GM20000 (cell line): ENCODE data around the gene PARD3.
"Not testable (repeated sequence)": the region's sequence is repeated elsewhere in the genome, so short reads cannot be mapped to it uniquely, and the experiment has no call there.

ENCODE experiments used
- DNase-seq: peaks from one replicate; pipeline ENCODE4 v3.0.0; 2012; ENCODE audit warnings: low spot score
- TF ChIP-seq, protein P1 (sequence below): IDR thresholded peaks from 2 replicates; pipeline ENCODE4 v1.5.1; 2012; ENCODE audit warnings: mild to moderate bottlenecking, control low read depth; ENCODE audit errors: extremely low read depth, missing control alignments

The PARD3 gene

GRCh38 chr10:34748767-34749166 lies 66.3 kb downstream of the PARD3 start:
- no peak for DNase-seq
- TF ChIP-seq, protein P1, sequence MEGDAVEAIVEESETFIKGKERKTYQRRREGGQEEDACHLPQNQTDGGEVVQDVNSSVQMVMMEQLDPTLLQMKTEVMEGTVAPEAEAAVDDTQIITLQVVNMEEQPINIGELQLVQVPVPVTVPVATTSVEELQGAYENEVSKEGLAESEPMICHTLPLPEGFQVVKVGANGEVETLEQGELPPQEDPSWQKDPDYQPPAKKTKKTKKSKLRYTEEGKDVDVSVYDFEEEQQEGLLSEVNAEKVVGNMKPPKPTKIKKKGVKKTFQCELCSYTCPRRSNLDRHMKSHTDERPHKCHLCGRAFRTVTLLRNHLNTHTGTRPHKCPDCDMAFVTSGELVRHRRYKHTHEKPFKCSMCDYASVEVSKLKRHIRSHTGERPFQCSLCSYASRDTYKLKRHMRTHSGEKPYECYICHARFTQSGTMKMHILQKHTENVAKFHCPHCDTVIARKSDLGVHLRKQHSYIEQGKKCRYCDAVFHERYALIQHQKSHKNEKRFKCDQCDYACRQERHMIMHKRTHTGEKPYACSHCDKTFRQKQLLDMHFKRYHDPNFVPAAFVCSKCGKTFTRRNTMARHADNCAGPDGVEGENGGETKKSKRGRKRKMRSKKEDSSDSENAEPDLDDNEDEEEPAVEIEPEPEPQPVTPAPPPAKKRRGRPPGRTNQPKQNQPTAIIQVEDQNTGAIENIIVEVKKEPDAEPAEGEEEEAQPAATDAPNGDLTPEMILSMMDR: no peak

GRCh38 chr10:34748357-34748756 lies 66.7 kb downstream of the PARD3 start:
- no peak for DNase-seq
- TF ChIP-seq, protein P1: no peak

- TF ChIP-seq, protein P1: no peak
- DNase-seq: no peak
Measured at GRCh38 chr10:34746094-34746493, 69.0 kb downstream of the PARD3 start.

- DNase-seq: no peak
- TF ChIP-seq, protein P1: no peak
Measured at GRCh38 chr10:34745244-34745643, 69.9 kb downstream of the PARD3 start.

DNA sequence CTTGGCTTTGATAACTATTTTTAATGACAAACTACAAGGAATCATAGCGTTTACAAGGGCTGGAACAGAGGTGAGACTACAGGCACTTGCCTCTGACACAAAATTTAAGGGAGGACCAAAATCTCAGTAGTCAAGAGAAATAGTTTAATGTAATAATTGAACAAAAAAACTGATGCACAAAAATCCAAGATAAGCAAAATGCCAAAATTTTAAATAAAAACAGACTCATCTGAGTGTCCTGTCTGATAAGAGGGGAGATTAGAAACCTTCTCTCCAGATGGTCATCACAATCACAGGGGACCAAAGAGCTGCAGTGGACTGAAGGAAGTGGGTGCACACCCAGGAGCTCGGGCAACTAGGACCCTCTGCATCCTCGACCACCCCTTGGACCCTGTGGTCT lies 70.5 kb downstream of the PARD3 start:
- TF ChIP-seq, protein P1: no peak
- DNase-seq: no peak

GRCh38 chr10:34743814-34744213 lies 71.3 kb downstream of the PARD3 start:
- DNase-seq: no peak
- TF ChIP-seq, protein P1: no peak

DNA sequence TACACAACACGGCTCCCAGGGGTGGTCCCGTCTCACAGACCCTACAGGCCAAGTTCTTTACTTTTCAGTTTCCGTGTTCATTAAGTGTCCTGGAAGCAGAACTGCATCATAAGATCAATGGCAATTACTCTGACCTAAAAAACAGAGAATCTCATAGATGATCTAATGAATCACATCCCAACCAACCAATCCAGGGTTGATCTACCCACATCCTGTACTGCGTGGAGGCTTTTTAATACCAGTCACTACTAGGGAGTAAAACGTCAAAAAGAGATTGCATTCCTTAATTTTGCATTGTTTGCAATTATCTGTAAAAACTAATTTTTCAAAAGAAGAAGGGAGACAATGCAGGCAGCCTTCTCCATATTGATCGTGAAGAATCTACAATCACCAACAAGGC lies 72.6 kb downstream of the PARD3 start:
- TF ChIP-seq, protein P1: no peak
- DNase-seq: no peak

DNA sequence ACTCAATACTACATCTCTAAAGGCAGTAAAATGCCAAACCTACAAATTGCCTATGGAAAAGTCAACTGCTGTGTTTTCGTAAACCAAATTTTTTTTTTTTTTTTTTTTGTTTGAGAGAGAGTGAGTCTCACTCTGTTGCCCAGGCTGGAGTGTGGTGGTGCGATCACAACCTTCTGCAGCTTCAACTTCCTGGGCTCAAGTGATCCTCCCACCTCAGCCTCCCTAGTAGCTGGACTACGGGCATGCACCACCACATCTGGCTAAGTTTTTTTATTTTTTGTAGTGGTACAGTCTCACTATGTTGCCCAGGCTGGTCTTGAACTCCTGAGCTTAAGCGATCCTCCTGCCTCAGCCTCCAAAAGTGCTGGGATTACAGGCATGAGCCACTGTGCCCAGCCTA lies 74.0 kb downstream of the PARD3 start:
- not testable (repeated sequence) for DNase-seq
